Measurements from ENCODE around the gene MARK3. TPM values are rescaled to one million over a fixed set of nuclear protein-coding genes. Genes with fewer than 3 reads are reported as not detected.

Gene MARK3
- total and polyA plus RNA-seq, 2 of the 4 experiments (the other 2 are of a cell fraction): 78.5 to 80.5 TPM

- Histone ChIP-seq H2AFZ (replicated peaks; ENCODE audit: low read length, poor library complexity) (peak overlapping the region; percentile 85), H3K79me1 (ENCODE audit: low read depth in 1 of 2, low read length in 2 of 2) (peaks cover 5 to 27% of the 10 kb centered on the region in 2 experiments; a peak in 3 of 4 replicates), H3K4me1 (ENCODE audit: control insufficient read depth, insufficient read depth, low read length) (peaks cover 8% of the 10 kb centered on the region), H2BK20ac (ENCODE audit: low read depth, low read length) (peak overlapping the region; percentile 82), H4K20me1 (ENCODE audit: insufficient read depth, low read length) (peaks cover 21% of the 10 kb centered on the region), H3K23ac (ENCODE audit: low read depth, low read length) (peak overlapping the region; percentile 68), H3K14ac (replicated peaks; ENCODE audit: low read depth, low read length) (peak overlapping the region; percentile 25), H2BK15ac (ENCODE audit: low read depth, low read length) (peak overlapping the region; percentile 57; the same call in 2 of the 3 replicates), H4K91ac (ENCODE audit: insufficient read depth, low read depth, low read length) (no peak overlapping the region), H3K56ac (ENCODE audit: extremely low read depth, insufficient read depth, low read length) (no peak overlapping the region), H3K18ac (ENCODE audit: low read depth, low read length) (0 out of 2 replicates have a peak overlapping the region, but pooled peaks have one; percentile 39), H3K4ac (ENCODE audit: low read depth, low read length) (peak overlapping the region; percentile 83), H2AK5ac (ENCODE audit: low read depth, low read length) (peak overlapping the region; percentile 49; the same call in 1 of the 2 replicates), H2AK9ac (replicated peaks; ENCODE audit: low read depth, low read length, poor library complexity) (peak overlapping the region; percentile 82), H4K8ac (ENCODE audit: low read depth in 2 of 2, low read length in 2 of 2) (peak overlapping the region in 1 of 2 experiments; percentile 69; a peak in 3 of 4 replicates), H3K4me3 (ENCODE audit: insufficient read depth, low read depth, low read length) (no peak overlapping the region), H3K9me1 (ENCODE audit: insufficient read depth, low read length) (peaks cover 10% of the 10 kb centered on the region), H3K9me3 (ENCODE audit: control insufficient read depth, insufficient read depth, low read length) (no peaks in the 10 kb centered on the region), H3K27me3 (ENCODE audit: control insufficient read depth, insufficient read depth, low read length) (peaks cover 4% of the 10 kb centered on the region; the same call in 1 of the 2 replicates), H3K4me2 (ENCODE audit: low read depth, low read length) (no peak overlapping the region), H3K9ac (ENCODE audit: low read depth, low read length) (no peak overlapping the region), H3K36me3 (ENCODE audit: control insufficient read depth, insufficient read depth, low read length) (no peaks in the 10 kb centered on the region), H4K5ac (ENCODE audit: low read depth, low read length) (no peak overlapping the region; the same call in 1 of the 2 replicates), H2BK5ac (ENCODE audit: low read depth, low read length, poor library complexity, severe bottlenecking) (peak overlapping the region; percentile 21), H2BK120ac (ENCODE audit: low read depth, low read length) (peak overlapping the region; percentile 52), H3K27ac (ENCODE audit: insufficient read depth, low read length) (no peak overlapping the region)
- dilution Hi-C loops (cut with HindIII; ENCODE audit: low sequenced_read_pairs, unreplicated experiment) (no loop called here), intact Hi-C loops (cut with micrococcal nuclease) (no loop called here), in situ Hi-C loops (cut with MboI; ENCODE audit: low sequenced_read_pairs) (no loop called here)
- no peak for ATAC-seq (ENCODE audit: low read depth)
- CTCF ChIA-PET: interaction anchor here (1.1 kb wide), 1 partner anchor 9 kb away, joined by 3 read pairs; no protein-coding TSS in a partner anchor
- 71% methylated on average over 1 of the region's 4 CpGs; no CpG with 5 or more reads in 1 of the 2 experiments for WGBS, 2 experiments (ENCODE audit: extremely low coverage in 2 of 2, insufficient read length in 1 of 2)
- DNase-seq: peak; percentile 71
- POLR2A ChIA-PET (ENCODE audit: unreplicated experiment): no interaction called here
- no TSS peak for BruUV-seq (replicated peaks)
- TF ChIP-seq CHD1 (IDR thresholded peaks at IDR 0.05; ENCODE audit: low read depth, low read length): no peak
- TF ChIP-seq CTCF (conservative IDR thresholded peaks at IDR 0.05; ENCODE audit: low read depth, low read length): no peak
- TF ChIP-seq RFX5 (IDR thresholded peaks at IDR 0.05; ENCODE audit: low read depth, low read length): no peak
- TF ChIP-seq RAD21 (IDR thresholded peaks at IDR 0.05; ENCODE audit: low read length): no peak
- peak; percentile 62; the same call in 1 of the 2 replicates for TF ChIP-seq NFE2L2 (IDR thresholded peaks at IDR 0.05; ENCODE audit: low read depth, low read length)
- no peak for TF ChIP-seq ELK1 (IDR thresholded peaks at IDR 0.05; ENCODE audit: borderline replicate concordance, low read depth, low read length)
- TF ChIP-seq MAZ (IDR thresholded peaks at IDR 0.05; ENCODE audit: borderline replicate concordance, low read depth, low read length): no peak
- TF ChIP-seq CEBPB (IDR thresholded peaks at IDR 0.05; ENCODE audit: low read depth, low read length): 0 out of 2 replicates have a peak, but pooled peaks have one; percentile 10
- no peak for TF ChIP-seq SMC3 (IDR thresholded peaks at IDR 0.05; ENCODE audit: low read depth, low read length)
- TF ChIP-seq MAFK (IDR thresholded peaks at IDR 0.05; ENCODE audit: low read depth, low read length): peak; percentile 68
Measured at GRCh38 chr14:103382376-103382775, 2.8 kb upstream of the MARK3 start.

Measured in IMR-90 (cell line).